ENCODE results near the gene C3orf80. TPM values are rescaled to one million over a fixed set of nuclear protein-coding genes. Genes with fewer than 3 reads are reported as not detected.
"Not testable (repeated sequence)": the region's sequence is repeated elsewhere in the genome, so short reads cannot be mapped to it uniquely, and the experiment has no call there.

The C3orf80 gene
- total RNA-seq, 1 donor from 2014 or later = not detected

DNA sequence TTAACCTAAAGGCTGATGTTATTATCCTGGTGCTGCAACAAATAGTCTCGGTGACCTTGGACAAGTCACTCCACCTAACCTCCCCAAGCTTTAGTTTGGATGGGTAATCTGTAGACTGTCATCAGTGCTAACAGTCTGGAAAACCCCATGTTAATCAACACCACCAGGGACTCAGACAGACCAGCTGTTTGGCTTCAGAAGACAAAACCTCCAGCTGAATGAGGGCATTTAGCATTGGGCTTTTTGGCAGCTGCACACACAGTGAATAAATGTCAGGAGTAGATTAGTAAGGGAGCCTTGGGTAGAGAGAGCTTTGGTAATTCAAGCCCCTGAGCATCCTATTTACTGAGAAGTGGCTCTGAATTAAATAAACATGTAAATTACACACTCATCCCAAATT lies 24.9 kb upstream of the C3orf80 start:
- Mint-ChIP-seq H3K4me3 (no peak overlapping the region), H3K36me3 (no peaks in the 10 kb centered on the region), H3K4me1 (no peaks in the 10 kb centered on the region), H3K27me3 (ENCODE audit: low read depth) (peaks cover 17% of the 10 kb centered on the region), H3K9me3 (peaks cover 4% of the 10 kb centered on the region), H3K27ac (no peak overlapping the region)
- TF ChIP-seq, protein P1, sequence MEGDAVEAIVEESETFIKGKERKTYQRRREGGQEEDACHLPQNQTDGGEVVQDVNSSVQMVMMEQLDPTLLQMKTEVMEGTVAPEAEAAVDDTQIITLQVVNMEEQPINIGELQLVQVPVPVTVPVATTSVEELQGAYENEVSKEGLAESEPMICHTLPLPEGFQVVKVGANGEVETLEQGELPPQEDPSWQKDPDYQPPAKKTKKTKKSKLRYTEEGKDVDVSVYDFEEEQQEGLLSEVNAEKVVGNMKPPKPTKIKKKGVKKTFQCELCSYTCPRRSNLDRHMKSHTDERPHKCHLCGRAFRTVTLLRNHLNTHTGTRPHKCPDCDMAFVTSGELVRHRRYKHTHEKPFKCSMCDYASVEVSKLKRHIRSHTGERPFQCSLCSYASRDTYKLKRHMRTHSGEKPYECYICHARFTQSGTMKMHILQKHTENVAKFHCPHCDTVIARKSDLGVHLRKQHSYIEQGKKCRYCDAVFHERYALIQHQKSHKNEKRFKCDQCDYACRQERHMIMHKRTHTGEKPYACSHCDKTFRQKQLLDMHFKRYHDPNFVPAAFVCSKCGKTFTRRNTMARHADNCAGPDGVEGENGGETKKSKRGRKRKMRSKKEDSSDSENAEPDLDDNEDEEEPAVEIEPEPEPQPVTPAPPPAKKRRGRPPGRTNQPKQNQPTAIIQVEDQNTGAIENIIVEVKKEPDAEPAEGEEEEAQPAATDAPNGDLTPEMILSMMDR (IDR thresholded peaks at IDR 0.05; ENCODE audit: unreplicated experiment) = no peak
- DNase-seq (ENCODE audit: low spot score in 2 of 2, unreplicated experiment in 2 of 2) = no peak

DNA sequence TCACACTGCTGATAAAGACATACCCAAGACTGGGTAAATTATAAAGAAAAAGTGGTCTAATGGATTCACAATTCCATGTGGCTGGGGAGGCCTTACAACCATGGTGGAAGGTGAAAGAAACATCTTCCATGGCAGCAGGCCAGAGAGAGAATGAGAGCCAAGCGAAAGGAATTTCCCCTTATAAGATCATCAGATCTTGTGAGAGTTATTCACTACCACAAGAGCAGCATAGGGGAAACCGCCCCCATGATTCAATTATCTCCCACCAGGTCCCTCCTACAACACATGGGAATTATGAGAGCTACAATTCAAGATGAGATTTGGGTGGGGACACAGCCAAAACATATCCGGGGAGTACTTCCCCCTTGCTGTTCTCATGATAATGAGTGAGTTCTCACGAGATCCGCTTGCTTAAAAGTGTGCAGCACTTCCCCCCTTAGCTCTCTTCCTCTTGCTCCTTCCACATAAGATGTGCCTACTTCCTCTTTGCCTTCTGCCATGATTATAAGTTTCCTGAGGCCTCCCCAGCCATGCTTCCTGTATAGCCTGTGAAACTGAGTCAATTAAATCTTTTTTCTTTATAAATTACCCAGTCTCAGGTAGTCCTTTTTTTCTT lies 20.7 kb upstream of the C3orf80 start:
- not testable (repeated sequence) for H3K36me3 Mint-ChIP-seq; H3K27ac Mint-ChIP-seq; H3K4me3 Mint-ChIP-seq; H3K9me3 Mint-ChIP-seq; H3K4me1 Mint-ChIP-seq; DNase-seq (ENCODE audit: low spot score in 2 of 2, unreplicated experiment in 2 of 2)
- peaks cover 30% of the 10 kb centered on the region for H3K27me3 Mint-ChIP-seq (ENCODE audit: low read depth)

DNA sequence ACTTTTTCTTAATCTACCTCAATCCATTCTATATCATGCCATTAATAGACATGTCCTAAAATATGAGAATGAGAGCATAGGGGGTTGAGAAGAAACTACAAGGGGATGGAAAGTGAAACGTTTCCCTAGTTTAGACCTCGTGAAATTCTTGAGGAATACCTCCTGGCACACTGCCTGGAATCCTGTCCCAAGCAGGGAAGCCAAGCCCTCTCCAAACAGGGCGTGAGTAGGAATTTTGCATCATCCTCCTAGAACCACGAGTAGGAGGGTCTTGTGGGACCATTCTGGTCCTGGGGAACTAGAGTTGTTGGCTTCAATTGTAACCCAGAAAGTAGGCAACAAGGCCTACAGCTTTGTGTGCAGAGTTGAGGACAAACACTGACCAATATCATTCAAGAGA lies 19.6 kb upstream of the C3orf80 start:
- Mint-ChIP-seq H3K27ac (no peak overlapping the region), H3K4me3 (no peak overlapping the region), H3K36me3 (no peaks in the 10 kb centered on the region), H3K27me3 (ENCODE audit: low read depth) (peaks cover 32% of the 10 kb centered on the region), H3K4me1 (no peaks in the 10 kb centered on the region), H3K9me3 (no peaks in the 10 kb centered on the region)
- DNase-seq (ENCODE audit: low spot score in 2 of 2, unreplicated experiment in 2 of 2) = no peak
- TF ChIP-seq, protein P1 (IDR thresholded peaks at IDR 0.05; ENCODE audit: unreplicated experiment) = no peak

DNA sequence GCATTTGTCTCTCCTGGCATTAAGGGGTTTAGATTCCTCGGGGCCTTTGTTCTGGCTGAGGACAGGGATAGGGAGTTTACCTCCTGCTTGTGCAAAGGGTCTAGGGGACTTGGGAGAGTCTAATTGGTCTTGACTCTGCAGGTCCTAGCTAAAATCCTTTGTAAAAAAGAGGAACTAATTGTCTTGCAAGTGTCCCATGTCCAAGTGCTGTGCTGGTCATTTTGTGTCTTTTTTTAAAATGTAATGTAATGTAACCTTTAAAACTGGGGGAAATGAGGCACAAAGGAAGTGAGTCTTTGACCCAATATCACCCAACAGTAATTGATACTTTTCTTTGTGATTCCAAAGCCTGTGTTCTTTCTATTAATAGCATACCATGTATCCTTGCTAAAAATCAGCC lies 14.9 kb upstream of the C3orf80 start:
- H3K4me1 Mint-ChIP-seq = no peaks in the 10 kb centered on the region
- no peak overlapping the region for H3K4me3 Mint-ChIP-seq
- H3K27ac Mint-ChIP-seq = no peak overlapping the region
- DNase-seq (ENCODE audit: low spot score in 2 of 2, unreplicated experiment in 2 of 2) = no peak
- H3K36me3 Mint-ChIP-seq = no peaks in the 10 kb centered on the region
- H3K9me3 Mint-ChIP-seq = no peaks in the 10 kb centered on the region
- TF ChIP-seq, protein P1 (IDR thresholded peaks at IDR 0.05; ENCODE audit: unreplicated experiment) = no peak
- peaks cover 34% of the 10 kb centered on the region for H3K27me3 Mint-ChIP-seq (ENCODE audit: low read depth)

DNA sequence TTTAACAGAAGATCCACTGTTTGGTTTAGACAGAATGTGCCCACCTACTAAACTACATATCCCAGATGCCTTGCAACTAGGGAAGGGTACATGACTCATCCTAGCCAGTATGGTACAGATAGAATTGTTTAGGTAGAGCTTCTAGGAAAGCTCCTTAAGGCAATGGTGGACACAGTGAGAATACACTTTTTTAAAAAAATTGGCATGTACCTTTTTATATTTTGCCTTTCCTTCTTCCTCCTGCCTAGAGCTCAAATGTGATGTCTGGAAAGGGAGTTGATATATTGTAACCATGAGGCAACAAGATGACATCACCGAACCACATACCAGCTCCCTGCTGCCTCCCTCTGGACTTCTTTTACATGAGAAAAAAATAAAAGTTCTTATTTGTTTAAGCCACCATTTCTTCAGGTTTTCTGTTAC lies 14.4 kb upstream of the C3orf80 start:
- Mint-ChIP-seq H3K27ac (no peak overlapping the region), H3K4me1 (no peaks in the 10 kb centered on the region), H3K9me3 (no peaks in the 10 kb centered on the region), H3K27me3 (ENCODE audit: low read depth) (peaks cover 34% of the 10 kb centered on the region), H3K4me3 (no peak overlapping the region), H3K36me3 (no peaks in the 10 kb centered on the region)
- TF ChIP-seq, protein P1 (IDR thresholded peaks at IDR 0.05; ENCODE audit: unreplicated experiment) = no peak
- DNase-seq (ENCODE audit: low spot score in 2 of 2, unreplicated experiment in 2 of 2) = no peak

DNA sequence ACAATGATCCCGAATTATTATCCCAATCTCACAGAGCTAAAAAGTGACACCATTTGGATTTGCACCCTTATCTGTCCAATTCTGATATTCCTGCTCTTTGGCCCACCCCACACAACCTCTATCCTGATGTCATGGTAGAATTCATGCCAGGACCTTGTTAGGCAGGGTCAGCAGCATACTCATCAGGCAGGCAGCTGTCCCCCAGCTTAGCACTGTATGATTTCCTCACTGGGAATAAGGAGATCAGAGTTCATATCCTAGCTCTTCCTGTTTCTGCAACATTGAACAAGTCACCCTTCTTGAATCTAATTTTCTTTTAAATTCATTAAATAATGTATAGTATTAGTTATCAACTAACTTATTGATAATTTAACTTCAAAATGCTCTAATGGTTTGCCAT lies 12.0 kb upstream of the C3orf80 start:
- Mint-ChIP-seq H3K27ac (no peak overlapping the region), H3K9me3 (no peaks in the 10 kb centered on the region), H3K4me1 (no peaks in the 10 kb centered on the region), H3K27me3 (ENCODE audit: low read depth) (peaks cover 28% of the 10 kb centered on the region), H3K4me3 (no peak overlapping the region), H3K36me3 (no peaks in the 10 kb centered on the region)
- TF ChIP-seq, protein P1 (IDR thresholded peaks at IDR 0.05; ENCODE audit: unreplicated experiment) = no peak
- DNase-seq (ENCODE audit: low spot score in 2 of 2, unreplicated experiment in 2 of 2) = no peak

All from mesothelial cell of epicardium (in vitro differentiated cells).